GM19468 (cell line): ENCODE results near the gene FRMD3.

ENCODE experiments used
- ATAC-seq: cut with Tn5 transposase; IDR thresholded peaks from one replicate; pipeline ENCODE4 v1.9.1; 2021; ENCODE audit warnings: mild to moderate bottlenecking, moderate library complexity, moderate number of reproducible peaks; ENCODE audit not compliant: unreplicated experiment; ENCODE audit errors: extremely low read depth

FRMD3 gene

DNA sequence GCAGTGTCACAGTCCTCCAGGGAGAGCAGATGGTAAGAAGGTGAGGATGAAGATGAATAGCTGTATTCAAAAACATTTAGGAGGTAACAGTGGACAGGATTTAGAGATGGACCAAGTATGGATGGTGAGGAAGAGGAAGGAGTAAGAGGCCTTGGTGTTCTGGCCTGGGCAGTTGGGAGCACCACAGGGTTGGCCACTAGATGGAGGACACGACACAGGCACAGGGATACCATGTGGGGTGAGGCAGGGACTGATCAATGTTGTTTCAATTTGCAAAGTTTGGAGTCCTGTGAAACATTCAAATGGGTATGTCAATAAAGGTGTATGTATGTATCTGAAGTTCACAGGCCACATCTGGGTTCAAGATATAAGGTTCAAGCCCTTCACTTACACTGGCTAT is 334.2 kb downstream of the FRMD3 start:
- ATAC-seq: no peak

DNA sequence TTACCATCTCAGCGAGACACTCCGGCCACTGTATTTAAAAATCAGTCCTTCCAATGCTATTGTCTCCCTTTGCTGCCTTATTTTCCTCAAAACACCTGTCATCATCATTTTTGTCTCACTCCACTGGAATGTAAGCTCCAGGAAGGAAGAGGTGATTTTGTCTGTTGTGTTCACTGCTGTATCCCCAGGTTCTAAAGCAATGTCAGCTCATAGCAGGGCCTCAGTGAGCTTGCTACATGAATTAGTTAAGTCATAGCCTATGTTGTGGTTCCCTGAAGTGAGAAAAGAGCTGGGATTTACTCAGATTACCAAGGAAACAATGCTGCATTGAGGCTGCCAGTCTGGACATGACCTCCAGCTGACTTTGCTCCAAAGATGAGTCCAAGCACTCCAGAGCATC is 337.7 kb downstream of the FRMD3 start:
- no peak for ATAC-seq

DNA sequence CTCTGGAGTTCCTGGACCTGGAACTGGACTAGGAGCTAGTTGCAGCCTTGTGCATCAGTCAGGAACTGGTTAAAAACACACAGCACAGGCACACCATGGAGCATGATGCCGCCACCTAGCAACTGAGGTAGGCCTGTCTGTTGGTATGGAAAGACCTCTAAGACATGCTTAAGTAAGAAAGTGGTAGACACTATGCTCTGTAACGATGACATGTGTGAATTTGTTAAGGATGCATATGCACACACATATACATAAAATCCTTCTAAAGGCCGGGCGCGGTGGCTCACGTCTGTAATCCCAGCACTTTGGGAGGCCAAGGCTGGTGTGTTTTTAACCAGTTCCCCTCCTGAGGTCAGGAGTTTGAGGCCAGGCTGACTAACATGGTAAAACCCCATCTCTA is 338.4 kb downstream of the FRMD3 start:
- no peak for ATAC-seq

DNA sequence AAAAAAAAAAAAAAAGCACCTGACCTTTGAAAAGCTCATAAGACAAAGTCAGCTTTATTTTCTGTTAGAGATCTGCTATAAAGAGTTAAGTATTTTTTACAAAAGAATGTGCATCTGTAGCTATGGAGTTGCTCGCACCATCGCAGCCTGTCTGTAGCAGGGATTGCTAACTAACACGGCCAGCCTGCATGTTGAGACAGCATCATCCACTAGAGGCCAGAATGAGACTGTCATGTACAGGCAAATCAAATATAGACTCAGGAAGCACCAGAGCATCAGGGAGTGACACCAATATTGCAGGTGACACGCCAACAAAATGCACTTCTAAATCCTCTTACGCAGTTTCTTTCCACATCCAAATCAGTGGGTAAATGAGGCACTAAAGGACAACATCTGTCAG is 339.0 kb downstream of the FRMD3 start:
- ATAC-seq: no peak

DNA sequence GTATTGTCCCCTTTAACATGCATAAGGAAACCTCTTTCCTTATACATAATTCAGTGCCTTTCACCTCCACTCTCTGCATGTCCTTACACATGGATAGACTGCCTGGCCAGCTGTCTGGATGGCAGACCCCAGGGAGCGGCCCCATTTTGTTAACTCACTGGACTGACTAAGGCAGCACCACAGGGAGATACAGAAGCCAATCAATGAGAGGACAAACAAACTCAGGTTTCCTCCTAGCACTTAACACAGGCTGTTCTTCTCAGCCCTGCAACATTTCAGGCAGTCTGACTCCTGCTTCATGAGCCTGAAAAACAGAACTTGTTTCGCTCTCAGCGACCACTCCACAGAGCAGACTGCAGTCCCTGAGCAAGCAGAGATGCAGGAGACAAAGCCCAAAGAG is 339.8 kb downstream of the FRMD3 start:
- ATAC-seq: no peak

DNA sequence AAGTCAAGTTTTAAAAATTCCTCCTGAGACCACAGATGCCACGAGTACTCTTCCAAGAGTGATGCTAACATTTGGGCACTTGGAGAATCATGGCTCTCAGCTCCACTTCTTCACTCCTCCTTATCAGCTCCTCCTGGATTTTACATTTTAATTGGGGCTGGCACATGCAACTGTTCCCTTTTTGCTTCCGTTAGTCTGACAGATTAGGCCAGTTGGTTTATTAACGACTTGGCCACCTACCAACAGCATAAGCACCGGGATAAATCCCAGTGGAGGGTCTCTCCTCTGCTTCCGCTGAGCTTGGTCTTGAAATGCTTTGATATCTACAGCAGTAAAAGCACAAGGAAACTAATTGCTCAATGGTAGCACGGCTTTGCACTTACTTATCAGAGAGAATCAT is 340.6 kb downstream of the FRMD3 start:
- ATAC-seq: no peak

DNA sequence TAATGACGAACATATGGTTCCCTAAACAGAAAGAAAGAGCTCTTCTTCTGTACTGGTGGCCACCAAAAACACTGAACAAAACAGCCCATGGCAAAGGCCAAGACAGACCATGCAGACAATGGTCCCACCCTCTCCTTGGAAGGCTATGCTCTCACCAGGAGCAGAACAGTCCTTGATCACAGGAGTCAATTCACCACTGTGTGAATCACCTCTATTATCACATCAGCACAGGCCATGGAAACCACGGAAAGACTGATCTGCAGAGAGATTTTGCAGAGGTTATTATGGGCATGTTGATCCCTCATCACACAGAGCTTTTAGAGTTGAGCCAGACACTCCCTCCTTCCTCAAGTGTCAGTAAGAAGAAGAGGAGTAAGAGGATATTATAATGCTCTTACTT is 341.3 kb downstream of the FRMD3 start:
- ATAC-seq: no peak
